Measurements from ENCODE around the gene CHD9. TPM values are rescaled to one million over a fixed set of nuclear protein-coding genes. Genes with fewer than 3 reads are reported as not detected.

Gene CHD9
- total and polyA plus RNA-seq, 9 of the 15 experiments (the other 6 are each of a cell fraction or from before 2014, with no cell fraction given), result 29.0 to 69.3 (median 40.6) TPM

GRCh38 chr16:53059672-53060071 is 4.9 kb downstream of the CHD9 start (continued):
- TF ChIP-seq CREB3L1 (IDR thresholded peaks at IDR 0.05; ENCODE audit: borderline replicate concordance, low read depth), result no peak

GRCh38 chr16:53061256-53061655 is 6.5 kb downstream of the CHD9 start:
- ATAC-seq (no peak), FAIRE-seq (no peak), DNase-seq (ENCODE audit: extremely low read depth in 1 of 4, low spot score in 3 of 4) (no peak)
- BruUV-seq (replicated peaks), result no TSS peak
- H3K36me3 ChIP-seq (ENCODE audit: control insufficient read depth, insufficient read depth, low read length), result peaks cover 32% of the 10 kb centered on the region; the same call in 2 of the 3 replicates
- H3K9me1 ChIP-seq (ENCODE audit: control insufficient read depth, insufficient read depth, low read length), result no peaks in the 10 kb centered on the region
- no peak overlapping the region for H2AFZ ChIP-seq (ENCODE audit: low read depth, low read length)
- no peak for TF ChIP-seq CREB3 (tag; conservative IDR thresholded peaks at IDR 0.05; ENCODE audit: low read depth)
- TF ChIP-seq SRSF9 (IDR thresholded peaks at IDR 0.05; ENCODE audit: borderline replicate concordance, low read depth, low read length), result no peak
- TF ChIP-seq ZBTB7A (IDR thresholded peaks at IDR 0.05; ENCODE audit: borderline replicate concordance, control insufficient read depth, low read depth, low read length), result no peak
- POLR2A ChIA-PET, result no interaction called here
- H4K20me1 ChIP-seq (replicated peaks; ENCODE audit: control insufficient read depth, insufficient read depth, low read length), result 0 out of 2 replicates have a peak, but pooled peaks cover 6% of the 10 kb centered on the region
- no peak overlapping the region for H3K9ac ChIP-seq (ENCODE audit: insufficient read depth in 1 of 2, low read depth in 2 of 2, low read length in 2 of 2)
- H3K4me3 ChIP-seq, result no peak overlapping the region
- 84% methylated on average over 4 of the region's 5 CpGs for WGBS (ENCODE audit: insufficient coverage, low coverage, missing lambda C conversion rate)
- no peak overlapping the region for H3K4me2 ChIP-seq (ENCODE audit: insufficient read depth, low read length)
- H3K79me2 ChIP-seq (ENCODE audit: control insufficient read depth, insufficient read depth, low read length), result peaks cover 90% of the 10 kb centered on the region
- H3K4me1 ChIP-seq (replicated peaks in 1 of 2; ENCODE audit: control insufficient read depth in 2 of 2, insufficient read depth in 2 of 2, low read length in 2 of 2), result peaks cover 11 to 27% of the 10 kb centered on the region in 2 experiments; a peak in 4 of 5 replicates
- intact Hi-C loops (cut with micrococcal nuclease), result no loop called here
- H3K27ac ChIP-seq (ENCODE audit: extremely low read depth, low read depth, low read length), result no peak overlapping the region
- CTCF ChIA-PET (ENCODE audit: low intra/inter-chr PET ratio), result no interaction called here
- no peaks in the 10 kb centered on the region for H3K27me3 ChIP-seq (ENCODE audit: control insufficient read depth in 2 of 2, insufficient read depth in 2 of 2, low read length in 2 of 2)
- in situ Hi-C loops (cut with MboI), result no loop called here
- no peaks in the 10 kb centered on the region for H3K9me3 ChIP-seq (replicated peaks; ENCODE audit: control insufficient read depth, insufficient read depth, low read depth, low read length)
